HEK293T (cell line): ENCODE measurements around the gene GMDS.

Source experiments
- ARNT ChIP-seq: fragments of 450-650 bp; IDR thresholded peaks from 2 replicates; pipeline ENCODE4 v1.6.1; 2017; ENCODE audit warnings: mild to moderate bottlenecking
- BHLHE40 ChIP-seq: fragments of 450-650 bp; IDR thresholded peaks from 2 replicates; pipeline ENCODE4 v1.6.1; 2016; ENCODE audit warnings: mild to moderate bottlenecking, moderate library complexity, borderline replicate concordance
- ELF4 ChIP-seq: fragments of 450-650 bp; IDR thresholded peaks from 2 replicates; pipeline ENCODE4 v1.6.1; 2017; ENCODE audit warnings: antibody characterized with exemption
- FOXM1 ChIP-seq: fragments of 450-650 bp; IDR thresholded peaks from 2 replicates; pipeline ENCODE4 v1.6.1; 2017; ENCODE audit warnings: mild to moderate bottlenecking, borderline replicate concordance
- PKNOX1 ChIP-seq: fragments of 450-650 bp; IDR thresholded peaks from 2 replicates; pipeline ENCODE4 v1.6.1; 2016
- SP1 ChIP-seq: fragments of 450-650 bp; IDR thresholded peaks from 2 replicates; pipeline ENCODE4 v1.6.1; 2017
- TARDBP ChIP-seq: fragments of 450-650 bp; IDR thresholded peaks from 2 replicates; pipeline ENCODE4 v1.6.1; 2016
- ZNF384 ChIP-seq: fragments of 450-650 bp; IDR thresholded peaks from 2 replicates; pipeline ENCODE4 v1.6.1; 2016

GRCh38 chr6:1908784-1909183 lies 336.6 kb downstream of the GMDS start:
- TF ChIP-seq SP1 (no peak), PKNOX1 (no peak), BHLHE40 (no peak), FOXM1 (no peak), ARNT (no peak), ELF4 (no peak), ZNF384 (no peak), TARDBP (no peak)
